ENCODE measurements around the gene NXNL2. TPM values are rescaled to one million over a fixed set of nuclear protein-coding genes. Genes with fewer than 3 reads are reported as not detected.
A peak's percentile ranks its signal among the peaks of the same experiment; 100 is the strongest.

The NXNL2 gene
- total RNA-seq, 1 experiment from 2014 or later = 0.52 TPM

- peaks cover 5% of the 10 kb centered on the region for H3K36me3 Mint-ChIP-seq (ENCODE audit: insufficient read depth, unreplicated experiment)
- no peaks in the 10 kb centered on the region for H3K27me3 Mint-ChIP-seq (ENCODE audit: insufficient read depth, unreplicated experiment)
- Histone ChIP-seq H3K36me3 (ENCODE audit: control insufficient read depth, insufficient read depth, low read length) (no peaks in the 10 kb centered on the region), H3K4me3 (ENCODE audit: low read depth, low read length) (peak overlapping the region; percentile 65), H3K9me3 (no peaks in the 10 kb centered on the region), H3K4me1 (no peaks in the 10 kb centered on the region), H3K27me3 (replicated peaks; ENCODE audit: control insufficient read depth, insufficient read depth, low read length) (no peaks in the 10 kb centered on the region)
- H3K27ac Mint-ChIP-seq (ENCODE audit: unreplicated experiment) = no peak overlapping the region
- H3K4me1 Mint-ChIP-seq (ENCODE audit: low read depth, unreplicated experiment) = peaks cover 12% of the 10 kb centered on the region
- no peak for DNase-seq
- intact Hi-C loops (cut with micrococcal nuclease; ENCODE audit: unreplicated experiment) = loop anchor here (10.0 kb wide), 1 partner anchor 51 kb away; no protein-coding TSS in a partner anchor
- H3K4me3 Mint-ChIP-seq (ENCODE audit: unreplicated experiment) = peak overlapping the region; percentile 80
- no peaks in the 10 kb centered on the region for H3K9me3 Mint-ChIP-seq (ENCODE audit: unreplicated experiment)
- CTCF ChIA-PET = no interaction called here
- POLR2A ChIA-PET = no interaction called here
- TF ChIP-seq CTCF (IDR thresholded peaks at IDR 0.05; ENCODE audit: insufficient read depth in 1 of 2, low read depth in 1 of 2, low read length in 1 of 2, severe bottlenecking in 1 of 2, unreplicated experiment in 1 of 2) = no peak
- BruUV-seq (replicated peaks) = no TSS peak
These were observed 996 bp downstream of the NXNL2 start for GRCh38 chr9:88536023-88536324.

GRCh38 chr9:88536951-88537760 is 2.2 kb downstream of the NXNL2 start:
- no peak for DNase-seq
- Histone ChIP-seq H3K4me1 (no peaks in the 10 kb centered on the region), H3K27me3 (replicated peaks; ENCODE audit: control insufficient read depth, insufficient read depth, low read length) (no peaks in the 10 kb centered on the region), H3K9me3 (no peaks in the 10 kb centered on the region), H3K4me3 (ENCODE audit: low read depth, low read length) (no peak overlapping the region), H3K36me3 (ENCODE audit: control insufficient read depth, insufficient read depth, low read length) (no peaks in the 10 kb centered on the region)
- Mint-ChIP-seq H3K9me3 (ENCODE audit: unreplicated experiment) (no peaks in the 10 kb centered on the region), H3K4me1 (ENCODE audit: low read depth, unreplicated experiment) (peaks cover 12% of the 10 kb centered on the region), H3K27me3 (ENCODE audit: insufficient read depth, unreplicated experiment) (no peaks in the 10 kb centered on the region), H3K27ac (ENCODE audit: unreplicated experiment) (no peak overlapping the region), H3K36me3 (ENCODE audit: insufficient read depth, unreplicated experiment) (peaks cover 5% of the 10 kb centered on the region), H3K4me3 (ENCODE audit: unreplicated experiment) (no peak overlapping the region)
- intact Hi-C loops (cut with micrococcal nuclease; ENCODE audit: unreplicated experiment) = loop anchor here (10.0 kb wide), 1 partner anchor 52 kb away; no protein-coding TSS in a partner anchor
- POLR2A ChIA-PET = no interaction called here
- no TSS peak for BruUV-seq (replicated peaks)
- CTCF ChIA-PET = interaction anchor here (0.6 kb wide), 1 partner anchor 130 kb away, joined by 3 read pairs; no protein-coding TSS in a partner anchor
- TF ChIP-seq CTCF (IDR thresholded peaks at IDR 0.05; ENCODE audit: insufficient read depth in 1 of 2, low read depth in 1 of 2, low read length in 1 of 2, severe bottlenecking in 1 of 2, unreplicated experiment in 1 of 2) = no peak

GRCh38 chr9:88537761-88538091 is 2.7 kb downstream of the NXNL2 start:
- Mint-ChIP-seq H3K9me3 (ENCODE audit: unreplicated experiment) (no peaks in the 10 kb centered on the region), H3K27ac (ENCODE audit: unreplicated experiment) (no peak overlapping the region), H3K4me1 (ENCODE audit: low read depth, unreplicated experiment) (peaks cover 12% of the 10 kb centered on the region), H3K4me3 (ENCODE audit: unreplicated experiment) (no peak overlapping the region), H3K27me3 (ENCODE audit: insufficient read depth, unreplicated experiment) (no peaks in the 10 kb centered on the region), H3K36me3 (ENCODE audit: insufficient read depth, unreplicated experiment) (peaks cover 5% of the 10 kb centered on the region)
- CTCF ChIA-PET = interaction anchor here (0.6 kb wide), 1 partner anchor 130 kb away, joined by 3 read pairs; no protein-coding TSS in a partner anchor
- no peak for DNase-seq
- Histone ChIP-seq H3K4me1 (no peaks in the 10 kb centered on the region), H3K9me3 (no peaks in the 10 kb centered on the region), H3K36me3 (ENCODE audit: control insufficient read depth, insufficient read depth, low read length) (no peaks in the 10 kb centered on the region), H3K27me3 (replicated peaks; ENCODE audit: control insufficient read depth, insufficient read depth, low read length) (no peaks in the 10 kb centered on the region), H3K4me3 (ENCODE audit: low read depth, low read length) (no peak overlapping the region)
- TF ChIP-seq CTCF (IDR thresholded peaks at IDR 0.05; ENCODE audit: insufficient read depth in 1 of 2, low read depth in 1 of 2, low read length in 1 of 2, severe bottlenecking in 1 of 2, unreplicated experiment in 1 of 2) = no peak
- intact Hi-C loops (cut with micrococcal nuclease; ENCODE audit: unreplicated experiment) = loop anchor here (10.0 kb wide), 1 partner anchor 53 kb away; no protein-coding TSS in a partner anchor
- BruUV-seq (replicated peaks) = no TSS peak
- POLR2A ChIA-PET = no interaction called here
